Right lobe of liver (tissue), 6 donors: Measurements from ENCODE around the gene AKAP4. TPM values are rescaled to one million over a fixed set of nuclear protein-coding genes. Genes with fewer than 3 reads are reported as not detected.

Source experiments
- ATAC-seq, 4 donors: fragments of 200-7000 bp; cut with Tn5 transposase; one replicate each; pipeline ENCODE4 v1.9.1; 2020; ENCODE audit warnings: mild to moderate bottlenecking in 4 of 4, moderate library complexity in 4 of 4
- DNase-seq, 3 donors: peaks; one replicate each; pipeline ENCODE4 v3.0.0-alpha.2; 2020
- H3K27ac ChIP-seq, 3 donors: fragments of 200-600 bp; one replicate each; pipeline ENCODE4 v1.8.0; 2022
- H3K27me3 ChIP-seq, 2 donors: fragments of 200-600 bp; one replicate each; pipeline ENCODE4 v1.8.0; 2022
- H3K36me3 ChIP-seq, 4 donors: fragments of 200-600 bp; sonication (generic) in 1 of 4; one replicate each; pipeline versions ENCODE4 v1.5.1 to v1.8.0; 2017 to 2022; ENCODE audit warnings: control low read depth in 1 of 4
- H3K4me1 ChIP-seq, 4 donors: fragments of 200-600 bp; sonication (generic) in 1 of 4; one replicate each; pipeline versions ENCODE4 v1.5.1 to v1.8.0; 2017 to 2022; ENCODE audit warnings: control low read depth in 1 of 4
- H3K4me3 ChIP-seq, 3 donors: fragments of 200-600 bp; one replicate each; pipeline ENCODE4 v1.8.0; 2022
- H3K9me3 ChIP-seq, 4 donors: fragments of 200-600 bp; sonication (generic) in 1 of 4; one replicate each; pipeline versions ENCODE4 v1.5.1 to v1.8.0; 2017 to 2022; ENCODE audit warnings: control low read depth in 1 of 4
- POLR2A ChIP-seq: fragments of 450-650 bp; IDR thresholded peaks from one replicate; pipeline ENCODE4 v1.6.1; 2017; ENCODE audit warnings: antibody characterized with exemption, mild to moderate bottlenecking
- WGBS: methylation state at CpG from one replicate; pipeline ENCODE4 v1.1.6; 2018; ENCODE audit warnings: low coverage, low lambda C conversion rate; ENCODE audit not compliant: insufficient coverage; ENCODE audit errors: missing lambda C conversion rate; 5-methylcytosine and 5-hydroxymethylcytosine counted together
- intact Hi-C, 2 donors: fragments of 100-400 bp; cut with DNase I; formaldehyde crosslinking; loops; one replicate each; pipeline versions ENCODE4 v1.11.2 to v1.14.1; 2022
- total RNA-seq, 6 experiments: library from RNA; depleted of rRNA in 2 of 6; stranded (reverse); fragments of >200 nt in 2 of 6; fragmentation: NEBNext Ultra II Directional in 3 of 6; extraction: Animal tissue kit (Norgen Biotek cat#: 25700) in 3 of 6; gene quantifications; one replicate each; pipeline versions ENCODE4 v1.1.0 to v1.2.4, GENCODE V29; 2016 to 2023
- TF ChIP-seq, protein P1 (sequence below), 4 donors: fragments of 200-600 bp in 3 of 4; fragments of 450-650 bp in 1 of 4; IDR thresholded peaks; one replicate each; pipeline versions ENCODE4 v1.5.1 to v1.8.0; 2016 to 2022; ENCODE audit warnings: antibody characterized with exemption in 4 of 4, mild to moderate bottlenecking in 2 of 4
- donor health status: DM: no; HTN: yes; CAD: no.
- donor health status: DM: no; HTN: no; CAD: no.
- donor health status: DM: no; HTN: no; CAD: no.
- donor health status: DM: no; HTN: yes; CAD: no.
- donor health status: DM: no; HTN: yes; CAD: no.

The AKAP4 gene
- total RNA-seq, 6 experiments from 2014 or later: not detected

DNA sequence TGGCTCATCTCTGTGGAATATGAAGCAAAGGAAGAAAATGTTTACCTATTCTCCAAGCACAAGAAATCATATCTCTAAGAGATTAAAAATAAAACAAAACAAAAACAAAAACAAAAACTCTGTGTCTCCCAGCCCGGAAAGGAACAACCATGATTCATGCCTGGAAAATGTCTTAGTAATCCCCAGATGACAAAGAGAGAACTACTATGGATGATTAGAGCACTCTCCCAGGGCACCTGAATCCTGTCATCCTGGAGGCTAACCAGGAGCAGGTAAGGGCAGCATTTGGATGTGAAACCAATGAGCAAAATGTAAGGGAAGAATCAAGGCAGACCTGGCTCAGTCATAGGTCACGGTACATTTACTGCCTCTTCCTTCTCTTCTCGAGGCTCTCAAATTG, 1.7 kb upstream of the AKAP4 start:
- H3K27me3 ChIP-seq: no peaks in the 10 kb centered on the region
- no peaks in the 10 kb centered on the region for H3K4me1 ChIP-seq
- TF ChIP-seq POLR2A: no peak
- TF ChIP-seq, protein P1, sequence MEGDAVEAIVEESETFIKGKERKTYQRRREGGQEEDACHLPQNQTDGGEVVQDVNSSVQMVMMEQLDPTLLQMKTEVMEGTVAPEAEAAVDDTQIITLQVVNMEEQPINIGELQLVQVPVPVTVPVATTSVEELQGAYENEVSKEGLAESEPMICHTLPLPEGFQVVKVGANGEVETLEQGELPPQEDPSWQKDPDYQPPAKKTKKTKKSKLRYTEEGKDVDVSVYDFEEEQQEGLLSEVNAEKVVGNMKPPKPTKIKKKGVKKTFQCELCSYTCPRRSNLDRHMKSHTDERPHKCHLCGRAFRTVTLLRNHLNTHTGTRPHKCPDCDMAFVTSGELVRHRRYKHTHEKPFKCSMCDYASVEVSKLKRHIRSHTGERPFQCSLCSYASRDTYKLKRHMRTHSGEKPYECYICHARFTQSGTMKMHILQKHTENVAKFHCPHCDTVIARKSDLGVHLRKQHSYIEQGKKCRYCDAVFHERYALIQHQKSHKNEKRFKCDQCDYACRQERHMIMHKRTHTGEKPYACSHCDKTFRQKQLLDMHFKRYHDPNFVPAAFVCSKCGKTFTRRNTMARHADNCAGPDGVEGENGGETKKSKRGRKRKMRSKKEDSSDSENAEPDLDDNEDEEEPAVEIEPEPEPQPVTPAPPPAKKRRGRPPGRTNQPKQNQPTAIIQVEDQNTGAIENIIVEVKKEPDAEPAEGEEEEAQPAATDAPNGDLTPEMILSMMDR (IDR thresholded peaks at IDR 0.05): no peak
- no peak overlapping the region for H3K27ac ChIP-seq
- intact Hi-C loops: no loop called here
- ATAC-seq (peak in 1 of 4 donors; percentile 18), DNase-seq (no peak)
- WGBS: 70% methylated on average over 3 of the region's 3 CpGs
- H3K4me3 ChIP-seq: no peak overlapping the region
- no peaks in the 10 kb centered on the region for H3K9me3 ChIP-seq
- no peaks in the 10 kb centered on the region for H3K36me3 ChIP-seq

DNA sequence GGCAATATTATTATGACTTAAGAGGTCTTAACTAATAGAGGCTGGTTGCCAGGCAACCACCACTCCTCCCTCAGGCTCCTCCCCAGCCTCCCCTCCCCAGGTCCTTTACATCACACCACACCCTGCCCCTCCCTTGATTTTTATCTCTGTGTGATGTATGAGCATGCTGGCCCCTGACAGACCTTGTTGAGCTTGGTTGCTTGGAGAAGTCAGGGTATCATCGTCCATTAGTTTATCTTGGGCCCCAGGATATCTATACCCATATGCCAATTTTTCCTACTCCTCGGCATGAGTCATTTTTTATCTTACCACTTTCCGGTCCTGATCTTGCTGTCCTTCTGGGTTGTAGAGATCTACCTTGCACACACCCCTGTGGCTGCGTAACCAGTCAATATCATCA, 2.5 kb downstream of the AKAP4 start:
- Histone ChIP-seq H3K4me3 (no peak overlapping the region), H3K4me1 (no peaks in the 10 kb centered on the region), H3K27ac (no peak overlapping the region), H3K36me3 (no peaks in the 10 kb centered on the region), H3K27me3 (peaks cover 0 to 8% of the 10 kb centered on the region in 2 donors), H3K9me3 (no peaks in the 10 kb centered on the region)
- DNase-seq (no peak), ATAC-seq (no peak)
- TF ChIP-seq POLR2A: no peak
- TF ChIP-seq, protein P1 (IDR thresholded peaks at IDR 0.05): no peak
- WGBS: 72% methylated on average over 4 of the region's 4 CpGs
- intact Hi-C loops: no loop called here

DNA sequence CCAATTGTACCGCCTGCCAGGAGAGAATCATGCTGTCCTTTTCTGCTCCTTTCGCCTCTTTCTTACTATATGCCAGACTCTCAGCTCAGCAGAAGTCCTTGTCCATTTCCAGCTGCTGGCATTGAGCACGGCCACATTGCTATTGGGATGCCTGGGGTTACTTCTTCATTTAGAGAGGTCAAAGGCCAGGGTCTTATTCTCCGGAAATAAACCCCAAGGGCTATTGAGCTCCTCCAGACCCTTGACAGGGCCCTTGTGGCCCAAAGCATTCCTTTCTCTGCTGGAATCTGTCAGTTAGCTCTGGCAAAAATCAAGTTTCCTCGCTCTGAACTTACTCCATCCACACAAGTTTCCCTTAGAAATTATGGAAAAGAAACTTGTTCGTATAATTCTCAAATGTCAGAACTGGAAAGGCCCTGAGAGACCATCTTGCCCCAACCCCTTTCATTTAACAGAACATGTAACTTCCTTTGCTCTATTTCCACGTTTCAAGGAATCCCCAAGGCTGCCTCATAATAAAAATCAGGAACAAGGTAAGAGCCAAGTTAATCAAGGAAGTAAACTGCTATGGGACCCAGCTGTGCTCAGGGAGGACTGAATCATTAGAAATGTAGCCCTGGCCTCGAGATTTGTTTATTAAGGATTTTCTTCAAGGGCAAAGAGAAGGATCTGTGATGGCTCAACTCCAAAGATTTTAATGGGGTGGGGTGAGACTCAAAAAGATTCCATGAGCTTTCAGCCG, 11.8 kb downstream of the AKAP4 start:
- Histone ChIP-seq H3K27me3 (no peaks in the 10 kb centered on the region), H3K36me3 (no peaks in the 10 kb centered on the region), H3K4me1 (no peaks in the 10 kb centered on the region), H3K9me3 (no peaks in the 10 kb centered on the region), H3K27ac (no peak overlapping the region), H3K4me3 (no peak overlapping the region)
- DNase-seq (no peak), ATAC-seq (no peak)
- WGBS: 38% methylated on average over 9 of the region's 9 CpGs
- intact Hi-C loops: no loop called here
- no peak for TF ChIP-seq POLR2A
- TF ChIP-seq, protein P1 (IDR thresholded peaks at IDR 0.05): no peak

DNA sequence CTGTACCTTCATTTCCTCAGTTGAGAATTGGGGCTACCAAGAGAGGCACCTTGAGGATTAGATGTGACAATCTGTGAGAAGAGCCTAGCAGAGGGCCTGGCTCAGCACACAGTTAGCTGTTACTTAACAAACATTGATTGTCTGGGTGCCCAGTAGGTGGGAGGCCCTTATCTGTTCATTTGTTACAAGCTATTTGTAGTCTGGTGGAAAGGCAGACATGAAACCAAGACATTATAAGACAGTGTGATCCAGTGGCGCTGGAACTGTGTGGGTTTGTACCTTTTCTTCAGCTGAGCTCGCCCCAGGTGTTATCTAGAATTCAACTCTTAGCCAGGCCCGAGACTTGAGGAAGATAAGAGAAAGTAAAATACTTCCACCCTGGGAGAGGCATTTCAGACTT, 16.9 kb downstream of the AKAP4 start:
- Histone ChIP-seq H3K27ac (no peak overlapping the region), H3K27me3 (no peaks in the 10 kb centered on the region), H3K36me3 (no peaks in the 10 kb centered on the region), H3K4me1 (peaks cover 0 to 7% (median 0%) of the 10 kb centered on the region in 4 donors), H3K4me3 (no peak overlapping the region), H3K9me3 (no peaks in the 10 kb centered on the region)
- TF ChIP-seq, protein P1 (IDR thresholded peaks at IDR 0.05): no peak
- TF ChIP-seq POLR2A: no peak
- ATAC-seq (no peak), DNase-seq (no peak)
- 32% methylated on average over 3 of the region's 3 CpGs for WGBS
- intact Hi-C loops: no loop called here
